K562 (cell line): ENCODE data around the gene LOXL3. TPM values are rescaled to one million over a fixed set of nuclear protein-coding genes. Genes with fewer than 3 reads are reported as not detected.

ENCODE experiments used
- ATF6 ChIP-seq: sonication (generic); formaldehyde crosslinking; IDR thresholded peaks from 2 replicates; pipeline ENCODE4 v1.4.0; 2020; ENCODE audit warnings: mild to moderate bottlenecking, missing genetic modification reagents
- BRCA1 ChIP-seq, 2 experiments: fragments of 450-650 bp in 1 of 2; sonication (generic) in 1 of 2; formaldehyde crosslinking in 1 of 2; IDR thresholded peaks; 2 replicates each; pipeline versions ENCODE4 v1.5.0 to v1.6.1; 2017 to 2020; ENCODE audit warnings: mild to moderate bottlenecking in 1 of 2, missing genetic modification reagents in 1 of 2
- BRF2 ChIP-seq: IDR thresholded peaks from 3 replicates; pipeline ENCODE4 v1.6.1; 2011; ENCODE audit warnings: borderline replicate concordance, mild to moderate bottlenecking; ENCODE audit not compliant: insufficient read length, insufficient read depth
- CBX5 ChIP-seq: IDR thresholded peaks from 2 replicates; pipeline ENCODE4 v1.6.1; 2014; ENCODE audit warnings: low read depth, borderline replicate concordance
- CREBBP ChIP-seq: IDR thresholded peaks from one replicate; pipeline ENCODE4 v1.6.1; 2012; ENCODE audit warnings: low read depth, mild to moderate bottlenecking, control low read depth, inconsistent platforms, low read length
- CTBP1 ChIP-seq: fragments of 450-650 bp; IDR thresholded peaks from 2 replicates; pipeline ENCODE4 v1.6.1; 2016; ENCODE audit warnings: borderline replicate concordance
- E2F4 ChIP-seq: sonication (generic); formaldehyde crosslinking; IDR thresholded peaks from 2 replicates; pipeline ENCODE4 v1.8.0; 2022; ENCODE audit warnings: mild to moderate bottlenecking, low read depth, missing genetic modification reagents
- NFIX ChIP-seq: fragments of 250-450 bp; sonication (Bioruptor Pico); IDR thresholded peaks from 2 replicates; pipeline ENCODE4 v1.4.0; 2020; ENCODE audit warnings: low read depth, mild to moderate bottlenecking, moderate library complexity
- NFXL1 ChIP-seq: fragments of 450-650 bp; formaldehyde crosslinking; IDR thresholded peaks from 2 replicates; pipeline ENCODE4 v1.4.0; 2021; ENCODE audit warnings: mild to moderate bottlenecking
- NR2C2 ChIP-seq, 2 experiments: fragments of 200-800 bp in 1 of 2; sonication (Bioruptor generic) in 1 of 2; sonication (generic) in 1 of 2; formaldehyde crosslinking in 1 of 2; IDR thresholded peaks; 2 replicates each; pipeline versions ENCODE4 v1.6.1 to v1.8.0; 2016 to 2022; ENCODE audit warnings: mild to moderate bottlenecking in 1 of 2, missing compliant biosample characterization in 1 of 2, missing genetic modification characterization in 1 of 2, missing genetic modification reagents in 1 of 2
- PHF8 ChIP-seq: fragments of 200-600 bp; sonication (generic); IDR thresholded peaks from 2 replicates; pipeline ENCODE4 v1.6.1; 2012; ENCODE audit warnings: mixed run types, mild to moderate bottlenecking, inconsistent platforms, low read length, moderate library complexity, borderline replicate concordance
- PTTG1 ChIP-seq: fragments of 450-650 bp; IDR thresholded peaks from 2 replicates; pipeline ENCODE4 v1.6.1; 2016; ENCODE audit warnings: low read depth, mild to moderate bottlenecking, missing genetic modification characterization, missing compliant biosample characterization
- RAD21 ChIP-seq, 2 experiments: fragments of 250-450 bp in 1 of 2; fragments of 450-650 bp in 1 of 2; sonication (Bioruptor Pico) in 1 of 2; formaldehyde crosslinking in 1 of 2; IDR thresholded peaks in 1 of 2; conservative IDR thresholded peaks in 1 of 2; 2 replicates each; pipeline versions ENCODE4 v1.4.0 to v1.8.0; 2020 to 2022; ENCODE audit warnings: mild to moderate bottlenecking in 2 of 2, moderate library complexity in 1 of 2
- SRSF9 ChIP-seq: fragments of 200-400 bp; formaldehyde crosslinking; IDR thresholded peaks from 2 replicates; pipeline ENCODE4 v1.6.1; 2017; ENCODE audit warnings: low read depth, low read length, borderline replicate concordance
- ZBTB2 ChIP-seq: fragments of 450-650 bp; IDR thresholded peaks from 2 replicates; pipeline ENCODE4 v1.6.1; 2016; ENCODE audit warnings: antibody characterized with exemption
- ZNF316 ChIP-seq: fragments of 450-650 bp; IDR thresholded peaks from 2 replicates; pipeline ENCODE4 v1.6.1; 2016
- ZNF717 ChIP-seq: fragments of 250-450 bp; sonication (Bioruptor Pico); IDR thresholded peaks from 2 replicates; pipeline ENCODE4 v1.5.0; 2021
- ZNF76 ChIP-seq: fragments of 250-450 bp; sonication (Bioruptor Pico); IDR thresholded peaks from 2 replicates; pipeline ENCODE4 v1.4.0; 2020; ENCODE audit warnings: mild to moderate bottlenecking, moderate library complexity, borderline replicate concordance
- ZNF766 ChIP-seq: fragments of 200-800 bp; sonication (Bioruptor generic); conservative IDR thresholded peaks from 2 replicates; pipeline ENCODE4 v1.6.1; 2016; ENCODE audit warnings: missing genetic modification characterization, missing compliant biosample characterization
- polyA plus RNA-seq, 8 experiments: library from polyadenylated mRNA; depleted of rRNA in 4 of 8; stranded (reverse) in 5 of 8; unstranded in 3 of 8; fragments of >200 nt; fragmentation: Nextera tagmentation in 2 of 8; fragmentation: Illumina TruSeq in 1 of 8; extraction: Ambion mirVana in 2 of 8; extraction: Trizol in 1 of 8; gene quantifications; 2 replicates each; pipeline versions ENCODE4 v1.2.1 to v1.2.3, GENCODE V29; 2011 to 2014; ENCODE audit warnings: inconsistent platforms in 1 of 8, missing spikeins in 1 of 8
- total RNA-seq, 7 experiments: library from RNA; depleted of rRNA in 6 of 7; stranded (reverse); fragments of >200 nt in 6 of 7; fragmentation: Illumina TruSeq in 2 of 7; extraction: Trizol in 2 of 7; gene quantifications; 2 replicates each; pipeline versions ENCODE4 v1.2.1 to v1.2.3, GENCODE V29; 2011 to 2021; ENCODE audit warnings: low replicate concordance in 1 of 7

LOXL3 gene
- total and polyA plus RNA-seq, 9 of the 15 experiments (the other 6 are each of a cell fraction or from before 2014, with no cell fraction given): 0.22 to 0.99 (median 0.31) TPM

DNA sequence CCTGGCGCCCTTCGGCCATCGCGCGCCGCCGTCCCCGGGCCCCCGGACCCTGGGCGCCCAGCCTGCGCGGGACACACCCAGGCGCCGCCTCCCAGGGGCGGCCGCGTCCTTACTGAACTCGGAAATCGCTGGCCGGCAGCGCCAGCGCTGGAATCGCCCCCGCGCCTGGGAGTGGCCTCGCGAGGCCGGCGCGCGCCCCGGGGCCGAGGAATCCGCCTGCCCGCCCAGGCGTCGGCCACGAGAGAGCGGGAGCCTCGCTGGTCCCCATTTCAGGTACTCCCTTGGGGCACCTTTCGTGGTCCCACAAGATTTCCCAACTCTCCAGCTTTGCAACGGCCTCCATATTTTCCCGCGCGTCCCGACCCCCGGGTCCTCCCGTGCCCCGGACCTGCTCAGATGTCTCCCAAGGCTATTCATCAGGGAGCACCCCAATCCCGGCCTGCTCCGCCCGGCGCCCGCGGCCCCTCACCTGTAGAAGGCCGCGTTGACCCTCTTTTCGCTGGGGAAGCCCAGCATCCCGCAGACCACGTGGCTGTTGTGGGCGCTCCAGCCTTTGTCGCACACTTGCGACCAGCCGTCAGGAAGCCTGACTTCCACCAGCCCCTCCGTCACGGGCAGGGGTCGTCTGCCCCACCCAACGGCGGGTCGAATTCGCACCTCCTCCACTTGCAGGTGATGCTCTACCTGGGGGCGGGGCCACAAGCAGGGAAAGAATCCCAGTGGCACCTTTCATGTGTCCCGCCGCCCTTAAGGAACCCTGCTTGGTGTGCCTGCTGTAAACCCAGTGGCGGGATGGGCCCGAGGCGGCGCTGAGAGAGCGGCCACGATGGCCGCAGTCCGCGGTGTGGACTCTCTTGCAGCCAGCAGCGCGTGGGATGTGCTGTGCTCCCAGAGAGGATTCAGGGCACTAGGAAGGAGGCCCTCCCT lies 4.6 kb downstream of the LOXL3 start (continued):
- TF ChIP-seq ZBTB2 (0 out of 2 replicates have a peak, but pooled peaks have one; percentile 27), BRCA1 (IDR thresholded peaks at IDR 0.05) (no peak), BRCA1 (CRISPR knock-in tag; IDR thresholded peaks at IDR 0.05) (no peak), PTTG1 (tag) (no peak), ATF6 (CRISPR knock-in tag) (0 out of 2 replicates have a peak, but pooled peaks have one; percentile 65), NR2C2 (CRISPR knock-in tag; IDR thresholded peaks at IDR 0.05) (no peak), NR2C2 (tag; IDR thresholded peaks at IDR 0.05) (peak; percentile 32; the same call in 1 of the 2 replicates), ZNF76 (CRISPR knock-in tag) (0 out of 2 replicates have a peak, but pooled peaks have one; percentile 50), BRF2 (no peak), ZNF316 (no peak), E2F4 (CRISPR knock-in tag) (no peak), CTBP1 (peak; percentile 87), ZNF766 (CRISPR knock-in tag) (no peak; the same call in none of the 2 replicates), ZNF717 (no peak), SRSF9 (no peak), PHF8 (peak; percentile 71; the same call in 1 of the 2 replicates), CREBBP (no peak), NFIX (no peak), CBX5 (no peak), RAD21 (CRISPR knock-in tag; conservative IDR thresholded peaks at IDR 0.05 in 1 of 2, IDR thresholded peaks at IDR 0.05 in 1 of 2) (no peak), NFXL1 (CRISPR knock-in tag) (no peak)
